ENCODE data around the gene STRIP1. TPM values are rescaled to one million over a fixed set of nuclear protein-coding genes. Genes with fewer than 3 reads are reported as not detected.

STRIP1 gene
- total and polyA plus RNA-seq, 2 donors (not counting 3 experiments of a cell fraction or from before 2014, with no cell fraction given): 26.2 to 42.1 TPM

- no peaks in the 10 kb centered on the region for H3K79me2 ChIP-seq (ENCODE audit: control insufficient read depth, insufficient read depth, low read length)
- no peaks in the 10 kb centered on the region for H3K4me1 ChIP-seq (ENCODE audit: control insufficient read depth, extremely low read depth, insufficient read depth, low read length)
- H3K9me3 ChIP-seq (replicated peaks; ENCODE audit: control insufficient read depth, insufficient read depth, low read length): no peaks in the 10 kb centered on the region
- peaks cover 27 to 38% of the 10 kb centered on the region in 2 experiments for H3K36me3 ChIP-seq (ENCODE audit: control insufficient read depth in 2 of 2, extremely low read depth in 1 of 2, insufficient read depth in 2 of 2, low read length in 2 of 2)
- no TSS peak for BruUV-seq (replicated peaks)
- dilution Hi-C loops (cut with MboI; ENCODE audit: extremely low pct_ligation_motif_present, low sequenced_read_pairs) (loop anchor here (25.0 kb wide), 1 partner anchor 234 kb away; no protein-coding TSS in a partner anchor), intact Hi-C loops (cut with micrococcal nuclease) (no loop called here)
- no peak overlapping the region for H3K9ac ChIP-seq (replicated peaks; ENCODE audit: extremely low read depth, insufficient read depth, low read length)
- no peak for FAIRE-seq
- H4K20me1 ChIP-seq (replicated peaks; ENCODE audit: control insufficient read depth, extremely low read depth, insufficient read depth, low read length): no peaks in the 10 kb centered on the region
- no peaks in the 10 kb centered on the region for H3K27me3 ChIP-seq (ENCODE audit: control insufficient read depth in 2 of 2, insufficient read depth in 2 of 2, low read length in 2 of 2)
- no peak overlapping the region for H3K4me3 ChIP-seq (replicated peaks in 1 of 3; ENCODE audit: insufficient read depth in 1 of 3, low read depth in 1 of 3, low read length in 3 of 3)
- ChIA-PET CTCF (interaction anchor here (1.1 to 2.3 kb wide), 2 partner anchors 8 to 439 kb away, joined by 5 to 13 read pairs; no protein-coding TSS in a partner anchor), POLR2A (no interaction called here)
- TF ChIP-seq JUN (IDR thresholded peaks at IDR 0.05; ENCODE audit: borderline replicate concordance, insufficient read depth, insufficient read length, low read depth) (no peak), POLR2A (IDR thresholded peaks at IDR 0.05; ENCODE audit: low read depth, low read length) (no peak), FOS (IDR thresholded peaks at IDR 0.05; ENCODE audit: borderline replicate concordance, insufficient read depth, low read length) (no peak), EZH2 (IDR thresholded peaks at IDR 0.05; ENCODE audit: borderline replicate concordance, low read depth, low read length, severe bottlenecking) (no peak), MAX (IDR thresholded peaks at IDR 0.05; ENCODE audit: insufficient read depth, insufficient read length) (no peak), GATA2 (IDR thresholded peaks at IDR 0.05; ENCODE audit: insufficient read depth, insufficient read length, low read depth, low read length) (no peak), MYC (IDR thresholded peaks at IDR 0.05; ENCODE audit: low read depth, low read length) (no peak), POLR2AphosphoS5 (IDR thresholded peaks at IDR 0.05; ENCODE audit: insufficient read depth, low read depth, low read length) (no peak)
- TF ChIP-seq, protein P1, sequence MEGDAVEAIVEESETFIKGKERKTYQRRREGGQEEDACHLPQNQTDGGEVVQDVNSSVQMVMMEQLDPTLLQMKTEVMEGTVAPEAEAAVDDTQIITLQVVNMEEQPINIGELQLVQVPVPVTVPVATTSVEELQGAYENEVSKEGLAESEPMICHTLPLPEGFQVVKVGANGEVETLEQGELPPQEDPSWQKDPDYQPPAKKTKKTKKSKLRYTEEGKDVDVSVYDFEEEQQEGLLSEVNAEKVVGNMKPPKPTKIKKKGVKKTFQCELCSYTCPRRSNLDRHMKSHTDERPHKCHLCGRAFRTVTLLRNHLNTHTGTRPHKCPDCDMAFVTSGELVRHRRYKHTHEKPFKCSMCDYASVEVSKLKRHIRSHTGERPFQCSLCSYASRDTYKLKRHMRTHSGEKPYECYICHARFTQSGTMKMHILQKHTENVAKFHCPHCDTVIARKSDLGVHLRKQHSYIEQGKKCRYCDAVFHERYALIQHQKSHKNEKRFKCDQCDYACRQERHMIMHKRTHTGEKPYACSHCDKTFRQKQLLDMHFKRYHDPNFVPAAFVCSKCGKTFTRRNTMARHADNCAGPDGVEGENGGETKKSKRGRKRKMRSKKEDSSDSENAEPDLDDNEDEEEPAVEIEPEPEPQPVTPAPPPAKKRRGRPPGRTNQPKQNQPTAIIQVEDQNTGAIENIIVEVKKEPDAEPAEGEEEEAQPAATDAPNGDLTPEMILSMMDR (IDR thresholded peaks at IDR 0.05; ENCODE audit: extremely low read depth in 1 of 2, insufficient read depth in 1 of 2, low read depth in 1 of 2, low read length in 2 of 2): no peak
- no peak overlapping the region for H3K27ac ChIP-seq (ENCODE audit: insufficient read depth, low read depth, low read length)
- no peak overlapping the region for H2AFZ ChIP-seq (ENCODE audit: low read depth, low read length)
- H3K4me2 ChIP-seq (ENCODE audit: insufficient read depth, low read length): no peak overlapping the region
- DNase-seq (ENCODE audit: low read depth, low spot score): no peak
- no peaks in the 10 kb centered on the region for H3K9me1 ChIP-seq (replicated peaks; ENCODE audit: control insufficient read depth, extremely low read depth, insufficient read depth, low read length)
Observed at GRCh38 chr1:110021285-110021684, 13.1 kb upstream of the STRIP1 start.

Measured in endothelial cell of umbilical vein (primary cell).